GM19025 (cell line): ENCODE results near the gene CKS1B.
A peak's percentile ranks its signal among the peaks of the same experiment; 100 is the strongest.

Experiments used
- ATAC-seq: cut with Tn5 transposase; IDR thresholded peaks from one replicate; pipeline ENCODE4 v1.9.1; 2021; ENCODE audit warnings: mild to moderate bottlenecking, low read depth, moderate library complexity; ENCODE audit not compliant: unreplicated experiment

The CKS1B gene

GRCh38 chr1:154945160-154945961 lies 29.1 kb upstream of the CKS1B start:
- ATAC-seq, result no peak

- no peak for ATAC-seq
These were observed 28.3 kb upstream of the CKS1B start for GRCh38 chr1:154945962-154946850.

- no peak for ATAC-seq
These were observed 26.4 kb upstream of the CKS1B start for GRCh38 chr1:154948079-154948478.

GRCh38 chr1:154951901-154952657 lies 22.4 kb upstream of the CKS1B start:
- no peak for ATAC-seq

GRCh38 chr1:154952664-154953063 lies 21.8 kb upstream of the CKS1B start:
- no peak for ATAC-seq

- ATAC-seq, result no peak
These were observed 20.9 kb upstream of the CKS1B start for GRCh38 chr1:154953611-154954038.

- no peak for ATAC-seq
These were observed 19.9 kb upstream of the CKS1B start for GRCh38 chr1:154954541-154954940.

GRCh38 chr1:154955039-154955717 lies 19.3 kb upstream of the CKS1B start:
- ATAC-seq, result peak; percentile 54

GRCh38 chr1:154955718-154956543 lies 18.6 kb upstream of the CKS1B start, which contains the start of gene PBXIP1:
Gene PBXIP1 (minus strand): TSS chr1:154956099. CDS start chr1:154953721, 2,378 bp downstream.
- ATAC-seq, result peak; percentile 53

- ATAC-seq, result no peak
These were observed 17.9 kb upstream of the CKS1B start for GRCh38 chr1:154956544-154956941.

GRCh38 chr1:154957091-154957657 lies 17.3 kb upstream of the CKS1B start:
- ATAC-seq, result no peak

- no peak for ATAC-seq
These were observed 16.4 kb upstream of the CKS1B start for GRCh38 chr1:154958036-154958435.

GRCh38 chr1:154958681-154959425 lies 15.6 kb upstream of the CKS1B start:
- ATAC-seq, result no peak

- no peak for ATAC-seq
These were observed 15.1 kb upstream of the CKS1B start for GRCh38 chr1:154959426-154959780.

GRCh38 chr1:154960446-154961136 lies 13.9 kb upstream of the CKS1B start:
- no peak for ATAC-seq

- peak; percentile 82 for ATAC-seq
These were observed 13.0 kb upstream of the CKS1B start, which contains the start of gene PYGO2 for GRCh38 chr1:154961207-154962155. Gene PYGO2 (minus strand): TSS chr1:154961782. CDS start chr1:154961576, 206 bp downstream.
